GM23338 (cell line): ENCODE data around the gene C1QTNF8.

ENCODE experiments used
- CREB1 ChIP-seq: fragments of 250-450 bp; sonication (Bioruptor Pico); IDR thresholded peaks from 2 replicates; pipeline ENCODE4 v1.5.0; 2020; ENCODE audit warnings: low read depth, mild to moderate bottlenecking, moderate library complexity
- CTCF ChIP-seq, 2 experiments: fragments of 200-600 bp in 1 of 2; sonication (generic) in 1 of 2; conservative IDR thresholded peaks; 2 replicates each; pipeline versions ENCODE4 v1.5.1 to v1.6.1; 2016 to 2017; ENCODE audit warnings: antibody characterized with exemption in 2 of 2, low read depth in 2 of 2, mild to moderate bottlenecking in 2 of 2, moderate library complexity in 1 of 2
- EZH2 ChIP-seq: fragments of 200-600 bp; sonication (generic); IDR thresholded peaks from one replicate; pipeline ENCODE4 v1.8.0; 2017; ENCODE audit warnings: antibody characterized with exemption, mild to moderate bottlenecking, low read depth; ENCODE audit not compliant: unreplicated experiment
- EZH2phosphoT487 ChIP-seq: fragments of 200-600 bp; sonication (generic); IDR thresholded peaks from one replicate; pipeline ENCODE4 v1.8.1; 2018; ENCODE audit warnings: antibody characterized with exemption; ENCODE audit not compliant: unreplicated experiment
- JUNB ChIP-seq: IDR thresholded peaks from one replicate; pipeline ENCODE4 v1.6.1; 2016; ENCODE audit warnings: antibody characterized with exemption; ENCODE audit not compliant: unreplicated experiment
- POLR2AphosphoS5 ChIP-seq: IDR thresholded peaks from 2 replicates; pipeline ENCODE4 v1.6.1; 2016; ENCODE audit warnings: antibody characterized with exemption, low read depth
- STAT1 ChIP-seq: IDR thresholded peaks from one replicate; pipeline ENCODE4 v1.6.1; 2016; ENCODE audit warnings: antibody characterized with exemption; ENCODE audit not compliant: unreplicated experiment
- ZNF331 ChIP-seq: fragments of 250-450 bp; sonication (Bioruptor Pico); IDR thresholded peaks from 2 replicates; pipeline ENCODE4 v1.5.0; 2020; ENCODE audit warnings: low read depth, mild to moderate bottlenecking, moderate library complexity
- ZNF462 ChIP-seq: fragments of 250-450 bp; sonication (Bioruptor Pico); IDR thresholded peaks from 2 replicates; pipeline ENCODE4 v1.5.0; 2020; ENCODE audit warnings: mild to moderate bottlenecking, moderate library complexity
- TF ChIP-seq, protein P1 (sequence below): IDR thresholded peaks from one replicate; pipeline ENCODE4 v1.6.1; 2018; ENCODE audit warnings: antibody characterized with exemption; ENCODE audit not compliant: unreplicated experiment

DNA sequence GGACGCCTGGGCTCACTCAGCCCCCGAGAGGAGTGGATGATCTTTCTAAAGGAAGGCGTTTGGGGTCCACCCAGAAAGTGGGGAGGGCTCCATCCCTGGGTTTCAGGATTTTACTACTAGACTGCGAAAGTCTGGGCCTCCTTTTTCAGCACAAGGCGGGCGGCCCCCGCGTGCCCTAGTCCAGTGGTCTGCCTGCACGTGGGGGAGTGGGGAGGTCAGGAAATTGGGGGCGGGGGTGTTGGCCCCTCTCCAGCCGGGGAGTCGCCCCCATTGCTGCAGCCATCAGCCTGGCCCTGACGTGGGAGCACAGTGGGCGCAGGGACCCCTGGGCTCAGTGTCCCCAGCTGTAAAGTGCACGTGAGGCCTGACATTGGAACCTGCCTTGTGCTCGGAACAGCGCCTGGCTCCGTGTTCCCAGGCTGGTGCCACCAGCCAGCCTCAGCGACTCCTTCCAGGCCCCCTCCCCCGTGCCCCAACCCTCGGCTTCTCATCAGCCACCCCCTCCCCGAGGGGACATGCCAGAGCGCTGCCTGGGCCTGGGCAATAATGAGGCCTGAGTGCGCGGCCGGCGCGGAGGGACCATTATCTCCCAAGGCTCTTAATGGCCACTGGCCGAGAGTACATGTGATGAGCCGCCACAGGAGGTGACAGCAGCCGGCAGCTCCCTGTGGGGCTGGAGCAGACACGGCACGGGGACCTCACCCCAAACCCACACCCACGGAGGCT is 2.4 kb upstream of the C1QTNF8 start:
- TF ChIP-seq EZH2 (no peak), CTCF (conservative IDR thresholded peaks at IDR 0.05; ENCODE audit: low read depth in 2 of 2) (no peak), CREB1 (CRISPR knock-in tag) (no peak), POLR2AphosphoS5 (no peak), JUNB (no peak), EZH2phosphoT487 (no peak), STAT1 (no peak), ZNF462 (no peak), ZNF331 (CRISPR knock-in tag) (no peak)
- TF ChIP-seq, protein P1, sequence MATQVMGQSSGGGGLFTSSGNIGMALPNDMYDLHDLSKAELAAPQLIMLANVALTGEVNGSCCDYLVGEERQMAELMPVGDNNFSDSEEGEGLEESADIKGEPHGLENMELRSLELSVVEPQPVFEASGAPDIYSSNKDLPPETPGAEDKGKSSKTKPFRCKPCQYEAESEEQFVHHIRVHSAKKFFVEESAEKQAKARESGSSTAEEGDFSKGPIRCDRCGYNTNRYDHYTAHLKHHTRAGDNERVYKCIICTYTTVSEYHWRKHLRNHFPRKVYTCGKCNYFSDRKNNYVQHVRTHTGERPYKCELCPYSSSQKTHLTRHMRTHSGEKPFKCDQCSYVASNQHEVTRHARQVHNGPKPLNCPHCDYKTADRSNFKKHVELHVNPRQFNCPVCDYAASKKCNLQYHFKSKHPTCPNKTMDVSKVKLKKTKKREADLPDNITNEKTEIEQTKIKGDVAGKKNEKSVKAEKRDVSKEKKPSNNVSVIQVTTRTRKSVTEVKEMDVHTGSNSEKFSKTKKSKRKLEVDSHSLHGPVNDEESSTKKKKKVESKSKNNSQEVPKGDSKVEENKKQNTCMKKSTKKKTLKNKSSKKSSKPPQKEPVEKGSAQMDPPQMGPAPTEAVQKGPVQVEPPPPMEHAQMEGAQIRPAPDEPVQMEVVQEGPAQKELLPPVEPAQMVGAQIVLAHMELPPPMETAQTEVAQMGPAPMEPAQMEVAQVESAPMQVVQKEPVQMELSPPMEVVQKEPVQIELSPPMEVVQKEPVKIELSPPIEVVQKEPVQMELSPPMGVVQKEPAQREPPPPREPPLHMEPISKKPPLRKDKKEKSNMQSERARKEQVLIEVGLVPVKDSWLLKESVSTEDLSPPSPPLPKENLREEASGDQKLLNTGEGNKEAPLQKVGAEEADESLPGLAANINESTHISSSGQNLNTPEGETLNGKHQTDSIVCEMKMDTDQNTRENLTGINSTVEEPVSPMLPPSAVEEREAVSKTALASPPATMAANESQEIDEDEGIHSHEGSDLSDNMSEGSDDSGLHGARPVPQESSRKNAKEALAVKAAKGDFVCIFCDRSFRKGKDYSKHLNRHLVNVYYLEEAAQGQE: no peak
